ENCODE results near the gene PTPN1.
"Not testable (repeated sequence)": the region's sequence is repeated elsewhere in the genome, so short reads cannot be mapped to it uniquely, and the experiment has no call there.

Gene PTPN1

DNA sequence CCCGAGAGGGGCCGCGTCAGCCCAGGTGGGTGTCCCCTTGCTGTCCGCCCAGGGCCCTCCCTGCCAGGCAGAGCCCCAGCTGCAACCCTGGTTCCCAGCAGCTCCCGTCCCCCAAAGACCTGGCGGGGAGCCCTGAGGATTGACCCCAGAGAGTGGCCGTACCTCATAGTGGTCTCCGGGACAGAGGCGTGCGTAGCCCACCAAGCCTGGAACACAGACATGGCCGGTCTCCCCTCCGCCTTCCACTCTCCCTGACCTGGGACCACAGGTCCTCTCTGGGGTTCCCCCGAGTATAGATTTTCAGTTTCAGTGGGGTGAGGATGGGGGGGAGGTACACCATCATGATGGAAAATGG, 98.5 kb downstream of the PTPN1 start:
- no peak for DNase-seq (ENCODE audit: low read depth, low spot score)

DNA sequence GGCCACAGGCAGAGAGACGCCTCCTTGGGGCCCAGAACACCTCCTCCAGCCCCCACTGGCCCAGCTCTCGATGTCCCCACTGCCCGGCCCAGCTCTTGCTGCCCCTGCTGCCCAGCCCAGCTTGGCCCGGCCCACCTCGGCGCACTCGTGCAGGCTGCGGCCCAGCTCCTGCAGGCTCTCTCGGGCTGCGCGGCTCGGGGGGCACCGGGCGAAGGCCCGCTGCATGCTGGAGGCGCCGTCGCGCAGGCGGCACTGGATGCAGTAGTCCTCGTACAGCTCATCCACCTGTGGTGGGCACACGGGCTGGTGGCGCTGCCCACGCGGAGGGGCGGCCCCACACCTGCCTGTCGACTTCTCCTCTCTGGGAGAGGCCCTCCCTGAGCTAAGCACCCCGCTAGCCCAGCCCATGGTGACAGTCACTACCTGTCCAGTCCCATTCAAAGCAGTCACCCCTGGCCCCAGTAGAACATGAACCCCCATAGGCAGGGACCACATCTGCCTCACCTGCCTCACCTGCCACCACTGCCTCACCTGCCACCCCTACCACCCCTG, 99.3 kb downstream of the PTPN1 start:
- DNase-seq (ENCODE audit: low read depth, low spot score), result no peak

DNA sequence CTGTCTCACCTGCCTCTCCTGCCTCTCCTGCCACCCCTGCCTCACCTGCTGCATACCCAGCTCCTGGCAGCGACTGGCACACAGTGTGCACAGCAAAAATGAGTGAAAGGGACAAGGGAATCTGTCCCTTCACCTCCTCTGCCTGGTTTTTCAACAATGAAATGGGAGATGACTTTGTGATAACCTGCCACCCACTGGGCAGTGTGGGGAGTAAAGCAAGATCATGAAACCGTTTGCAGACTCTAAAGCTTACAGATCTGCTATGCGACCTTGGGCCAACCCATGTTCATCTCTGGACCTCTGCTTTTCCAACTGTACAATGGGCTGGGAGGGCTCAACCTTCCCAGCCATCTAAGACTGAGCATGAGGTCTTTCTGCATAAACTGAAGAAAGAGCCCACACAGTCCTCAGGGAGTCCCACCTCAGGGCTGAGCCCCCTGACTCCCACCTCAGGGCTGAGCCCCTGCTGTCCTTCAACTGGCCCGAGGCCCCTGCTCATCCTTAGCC, 100.1 kb downstream of the PTPN1 start:
- DNase-seq (ENCODE audit: low read depth, low spot score), result no peak

DNA sequence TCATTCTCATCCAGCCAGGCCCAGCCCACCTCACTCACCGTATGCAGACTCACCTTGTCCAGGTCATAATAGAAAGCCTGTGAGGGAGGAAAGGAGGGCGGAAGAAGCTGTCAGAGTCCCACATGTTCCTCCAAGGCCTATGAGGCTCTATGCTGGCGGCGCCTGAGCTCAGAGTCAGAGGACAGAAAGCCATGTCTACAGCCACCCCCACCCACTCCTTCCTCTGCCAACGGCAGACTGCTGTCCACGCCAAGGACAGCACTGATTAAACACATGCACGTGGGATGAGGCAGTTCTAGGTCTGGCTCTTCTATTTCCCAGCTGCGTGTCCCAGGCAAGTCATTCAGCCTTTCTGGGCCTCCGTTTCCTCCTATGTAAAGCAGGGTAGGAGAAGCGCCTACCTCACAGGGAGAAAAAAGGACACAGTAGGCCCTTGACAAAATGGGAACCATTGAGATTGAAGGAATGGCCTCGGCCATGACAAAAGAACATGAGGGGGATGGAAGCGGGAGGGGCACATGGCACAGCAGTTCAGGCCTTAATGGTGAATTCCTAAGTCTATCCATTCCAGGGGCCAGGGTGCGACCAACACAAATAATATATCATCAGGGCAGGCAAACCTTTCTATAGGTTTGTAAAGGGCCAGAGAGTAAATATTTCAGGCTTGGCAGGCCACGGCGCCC, 101.1 kb downstream of the PTPN1 start:
- DNase-seq (ENCODE audit: low read depth, low spot score), result no peak

DNA sequence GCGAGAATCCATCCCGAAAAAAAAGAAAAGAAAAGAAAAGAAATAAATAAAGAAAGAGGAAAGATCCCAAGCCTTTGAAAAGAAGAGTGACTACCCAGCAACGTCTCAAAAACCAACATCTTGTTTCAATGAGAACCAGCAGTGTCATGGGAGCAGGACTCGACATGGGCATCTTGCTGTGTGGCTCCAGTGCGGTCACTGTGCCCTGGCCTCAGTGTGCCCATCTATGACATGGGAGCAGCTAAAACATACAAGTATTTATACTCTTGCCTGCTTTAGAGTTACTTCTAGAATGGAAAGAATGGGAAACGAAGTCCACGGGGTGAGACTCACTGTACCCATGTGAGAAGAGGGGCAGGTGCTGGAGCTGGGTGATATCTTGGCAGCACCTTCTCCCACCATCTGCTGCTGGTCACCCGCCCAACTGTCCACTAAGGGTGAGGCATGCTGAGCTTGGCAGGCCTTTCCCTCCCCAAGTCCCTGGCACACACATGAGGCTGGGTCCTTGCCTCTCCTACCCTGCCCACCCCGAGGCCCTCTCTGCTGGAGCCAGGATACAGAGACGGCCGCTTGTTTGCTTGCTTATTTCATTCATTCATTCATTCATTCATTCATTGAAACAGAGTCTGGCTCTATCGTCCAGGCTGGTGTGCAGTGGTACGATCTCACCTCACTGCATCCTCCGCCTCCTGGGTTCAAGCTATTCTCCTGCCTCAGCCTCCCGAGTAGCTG, 103.4 kb downstream of the PTPN1 start:
- no peak for DNase-seq (ENCODE audit: low read depth, low spot score)

DNA sequence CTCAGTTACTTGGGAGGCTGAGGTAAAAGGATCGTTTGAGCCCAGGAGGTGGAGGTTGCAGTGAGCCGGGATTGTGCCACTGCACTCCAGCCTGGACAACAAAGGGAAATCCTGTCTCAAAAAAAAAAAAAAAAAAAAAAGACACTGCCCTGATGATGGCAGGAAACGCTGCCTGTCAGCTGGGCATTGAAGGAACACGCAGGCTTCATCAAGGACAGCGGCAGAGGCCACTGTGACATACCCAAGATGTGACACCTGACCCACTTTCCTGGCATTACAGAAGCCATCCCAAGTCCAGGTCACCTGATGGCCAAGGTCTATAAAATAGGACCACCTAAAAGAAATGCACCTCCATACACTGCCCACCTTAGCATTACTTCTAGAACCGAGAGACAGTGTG, 105.2 kb downstream of the PTPN1 start:
- no peak for DNase-seq (ENCODE audit: low read depth, low spot score)

DNA sequence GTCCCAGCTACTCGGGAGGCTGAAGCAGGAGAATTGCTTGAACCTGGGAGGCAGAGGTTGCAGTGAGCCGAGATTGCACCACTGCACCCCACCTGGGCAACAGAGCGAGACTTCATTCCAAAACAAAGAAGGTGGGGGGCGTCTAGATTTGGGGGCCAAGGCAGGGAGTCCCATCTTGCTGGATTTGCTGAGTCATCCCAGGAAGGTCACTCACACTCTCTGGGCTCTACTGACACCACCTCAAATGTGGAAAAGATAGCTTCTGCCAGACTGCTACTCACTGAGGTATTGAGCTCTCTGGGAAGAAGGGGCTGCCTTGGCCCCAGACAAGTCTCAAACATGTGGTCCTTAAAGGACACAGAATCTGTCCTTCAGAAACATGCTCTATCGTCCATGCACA, 106.8 kb downstream of the PTPN1 start:
- DNase-seq (ENCODE audit: low read depth, low spot score), result no peak

DNA sequence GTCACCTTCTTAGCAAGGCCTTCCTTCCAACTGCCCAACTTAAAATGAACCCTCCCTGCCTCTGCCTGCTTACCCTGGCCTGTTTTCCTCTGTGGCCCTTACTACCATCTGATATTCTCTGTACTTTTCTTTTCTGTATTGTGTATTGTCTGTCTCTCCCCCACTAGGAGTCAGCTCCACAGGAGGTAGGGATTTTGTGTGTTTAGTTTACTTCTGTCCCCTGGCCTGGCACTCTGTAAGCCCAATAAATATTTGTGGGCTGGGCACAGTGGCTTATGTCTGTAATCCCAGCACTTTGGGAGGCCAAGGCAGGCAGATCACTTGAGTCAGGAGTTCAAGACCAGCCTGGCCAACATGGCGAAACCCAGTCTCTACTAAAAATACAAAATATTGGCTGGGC, 108.4 kb downstream of the PTPN1 start:
- DNase-seq (ENCODE audit: low read depth, low spot score), result no peak

DNA sequence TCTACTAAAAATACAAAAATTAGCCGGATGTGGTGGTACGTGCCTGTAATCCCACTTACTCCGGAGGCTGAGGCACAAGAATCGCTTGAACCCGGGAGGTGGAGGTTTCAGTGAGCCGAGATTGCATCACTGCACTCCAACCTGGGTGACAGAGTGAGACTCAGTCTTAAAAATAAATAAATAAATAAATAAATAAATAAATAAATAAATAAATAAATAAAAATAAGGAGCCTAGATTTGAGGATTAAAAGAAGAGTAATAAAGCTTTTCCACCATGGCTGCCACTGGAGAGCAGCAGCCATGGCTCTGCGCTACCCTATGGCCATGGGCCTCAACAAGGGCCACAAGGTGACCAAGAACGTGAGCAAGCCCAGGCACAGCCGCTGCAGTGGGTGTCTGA, 110.3 kb downstream of the PTPN1 start:
- not testable (repeated sequence) for DNase-seq (ENCODE audit: low read depth, low spot score)

DNA sequence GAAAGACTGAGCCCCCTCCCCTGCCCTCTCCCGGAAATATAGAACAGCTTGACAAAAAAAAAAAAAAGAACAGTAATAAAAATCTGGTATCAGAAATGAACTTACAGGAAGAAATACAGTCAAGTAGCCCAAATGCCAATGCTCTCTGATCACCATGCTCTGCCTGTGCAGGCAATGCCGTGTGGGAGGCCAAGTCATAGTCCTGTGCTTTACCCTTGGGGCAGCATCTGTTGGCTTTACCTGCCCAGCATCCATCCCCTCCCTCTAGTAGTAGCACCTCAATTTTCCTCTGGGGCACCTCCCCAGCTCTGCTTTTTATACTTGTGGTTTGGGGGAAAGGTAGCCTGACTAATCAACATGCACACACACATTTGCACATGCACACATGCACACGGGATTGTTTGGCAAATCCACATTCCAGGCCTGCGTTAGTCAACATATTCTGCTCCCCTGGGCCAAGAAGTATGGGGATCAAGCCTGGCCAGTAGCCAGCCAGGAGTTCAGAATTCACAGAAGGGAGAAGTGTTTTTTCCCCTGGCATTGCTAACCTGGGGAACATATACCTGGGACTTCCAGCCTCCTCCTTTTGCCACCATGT, 111.0 kb downstream of the PTPN1 start:
- no peak for DNase-seq (ENCODE audit: low read depth, low spot score)

DNA sequence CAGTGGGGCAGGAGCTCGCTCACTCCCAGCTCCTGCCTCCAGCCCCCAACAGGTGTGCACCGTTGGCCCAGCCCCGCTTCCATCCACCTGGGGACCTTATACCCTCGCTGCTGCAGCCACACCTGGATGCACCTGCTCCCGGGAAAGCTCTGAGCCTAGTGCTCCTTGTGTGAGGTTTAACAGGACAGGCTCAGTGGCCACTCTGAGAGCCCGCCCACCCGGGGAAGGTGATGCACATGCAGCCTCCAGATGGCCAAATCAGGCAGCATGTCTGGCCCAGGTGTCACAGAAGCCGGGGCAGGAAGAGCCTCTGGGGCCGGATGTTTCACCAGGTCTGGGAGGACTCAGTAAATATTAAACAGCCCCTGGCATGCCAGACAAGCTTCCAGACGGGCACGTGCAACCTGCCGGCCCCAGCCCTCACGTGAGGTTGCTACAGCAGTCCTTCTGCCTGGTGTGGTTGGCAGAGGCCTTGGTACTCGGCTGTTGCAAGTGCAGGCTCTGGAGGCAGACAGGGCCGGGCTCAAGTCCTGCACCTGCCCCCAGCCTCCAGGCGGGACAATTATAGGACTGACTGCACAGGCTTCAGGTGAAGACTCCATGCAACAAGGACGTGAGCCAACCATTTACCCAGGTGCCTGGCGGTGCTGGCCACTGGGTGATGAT, 114.3 kb downstream of the PTPN1 start:
- DNase-seq (ENCODE audit: low read depth, low spot score), result no peak

DNA sequence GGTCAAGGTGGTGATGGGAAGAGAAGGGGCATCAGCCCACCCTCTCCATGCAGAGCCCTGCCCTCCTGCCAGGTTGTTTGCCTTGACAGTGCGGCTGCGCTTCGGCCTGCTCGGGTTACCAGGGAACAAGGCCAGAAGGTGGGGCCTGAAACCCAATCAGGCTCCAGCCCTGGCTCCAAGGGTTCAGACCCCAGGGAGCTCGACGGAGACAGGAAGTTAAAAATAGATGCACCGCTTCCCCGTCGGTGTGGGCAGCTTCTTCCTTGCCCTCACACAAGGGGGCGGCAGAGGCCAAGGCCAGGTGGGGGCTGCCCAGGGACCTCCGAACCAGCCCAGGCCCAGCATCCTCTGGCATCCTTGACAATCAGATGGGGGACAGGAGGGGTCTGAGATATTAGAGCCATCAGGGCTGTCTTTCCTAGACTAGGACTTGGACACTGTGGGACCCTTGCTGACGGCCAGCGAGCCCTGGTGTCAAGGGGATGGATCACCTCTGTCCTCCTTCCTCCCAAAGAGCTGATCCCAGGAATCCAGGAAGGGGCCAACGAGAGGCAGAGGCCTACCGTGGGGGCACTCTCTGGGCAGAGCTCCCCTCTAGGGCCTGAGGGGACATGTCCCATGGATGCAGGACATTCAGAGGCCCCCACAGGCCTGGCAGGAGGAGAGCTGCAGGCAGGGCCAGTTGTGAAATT, 115.9 kb downstream of the PTPN1 start:
- peak; percentile 93 for DNase-seq (ENCODE audit: low read depth, low spot score)

DNA sequence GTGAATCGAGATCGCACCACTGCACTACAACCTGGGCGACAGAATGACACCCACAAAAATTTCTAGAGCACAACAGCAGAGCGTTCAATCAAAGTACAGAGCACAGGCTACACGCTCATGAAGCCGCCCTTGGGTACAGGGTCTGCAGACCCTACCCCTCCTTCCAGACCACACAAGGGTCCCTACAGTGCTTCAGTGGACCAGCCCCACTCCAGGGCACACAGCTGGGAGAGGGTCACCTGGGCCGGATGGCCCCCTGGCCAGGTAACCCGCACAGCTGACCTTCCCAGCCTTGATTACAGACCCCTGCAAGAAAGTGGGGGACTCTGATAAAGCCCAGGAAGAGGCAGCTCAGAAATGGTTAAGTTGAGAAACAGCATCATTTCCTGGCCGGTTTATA, 117.6 kb downstream of the PTPN1 start:
- DNase-seq (ENCODE audit: low read depth, low spot score), result no peak

DNA sequence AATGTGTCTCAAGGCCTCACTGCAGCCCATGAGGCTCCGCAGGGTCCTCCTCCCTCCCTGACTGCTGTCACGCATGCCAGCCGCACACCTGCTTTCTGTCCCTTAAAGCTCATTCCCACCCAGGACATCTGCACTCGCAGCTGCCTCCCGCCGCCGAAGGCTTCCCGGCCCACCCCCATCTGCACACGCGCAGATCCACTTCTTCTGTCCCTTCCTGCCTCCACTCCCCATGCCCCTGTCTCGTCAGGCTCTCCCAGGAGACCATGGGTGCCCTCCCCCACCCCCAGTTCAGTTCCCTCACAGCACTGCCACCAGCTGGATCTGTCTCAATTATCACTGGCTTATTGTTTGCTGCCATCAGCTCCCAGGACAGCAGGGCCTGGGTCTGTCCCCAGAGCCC, 118.1 kb downstream of the PTPN1 start:
- no peak for DNase-seq (ENCODE audit: low read depth, low spot score)

DNA sequence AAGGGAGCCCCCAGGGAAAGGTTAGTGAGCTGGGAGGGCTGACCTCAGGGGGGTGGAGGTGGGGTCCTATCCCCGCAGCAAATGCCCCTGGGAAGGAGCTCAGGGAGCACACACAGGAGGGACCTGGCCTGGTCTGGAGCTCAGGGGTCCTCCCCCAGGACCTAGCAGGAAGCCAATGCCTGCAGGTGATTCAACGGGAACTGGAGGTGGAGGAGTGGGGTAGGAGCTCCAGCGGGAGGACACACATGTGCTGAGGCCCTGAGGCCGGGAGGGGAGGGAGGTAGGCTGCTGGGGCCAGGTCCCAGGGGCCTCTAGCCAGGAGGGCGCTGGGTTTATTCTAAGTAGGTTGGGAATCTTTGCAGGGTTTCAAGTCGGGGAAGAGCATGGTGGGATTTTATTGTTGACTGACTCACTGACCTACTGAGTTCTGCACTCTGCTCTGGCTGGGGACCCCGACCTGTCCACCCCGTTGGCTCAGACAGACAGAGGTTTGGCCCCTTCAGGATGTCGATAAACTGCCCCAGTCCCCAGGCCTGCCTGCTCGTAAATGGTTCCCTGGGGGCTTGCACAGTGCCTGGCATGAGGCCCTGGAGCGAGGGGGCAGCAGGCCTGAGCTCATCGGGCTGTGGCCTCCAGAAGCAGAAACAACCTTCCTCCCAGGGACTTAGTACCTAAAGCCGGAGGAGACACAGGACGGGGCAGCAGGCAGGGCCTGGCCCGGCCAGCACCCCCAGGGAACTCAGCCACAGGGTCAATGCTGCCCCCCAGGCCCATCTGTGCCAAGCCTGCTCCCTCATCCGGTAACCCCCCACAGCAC, 118.9 kb downstream of the PTPN1 start:
- peak; percentile 46 for DNase-seq (ENCODE audit: low read depth, low spot score)

DNA sequence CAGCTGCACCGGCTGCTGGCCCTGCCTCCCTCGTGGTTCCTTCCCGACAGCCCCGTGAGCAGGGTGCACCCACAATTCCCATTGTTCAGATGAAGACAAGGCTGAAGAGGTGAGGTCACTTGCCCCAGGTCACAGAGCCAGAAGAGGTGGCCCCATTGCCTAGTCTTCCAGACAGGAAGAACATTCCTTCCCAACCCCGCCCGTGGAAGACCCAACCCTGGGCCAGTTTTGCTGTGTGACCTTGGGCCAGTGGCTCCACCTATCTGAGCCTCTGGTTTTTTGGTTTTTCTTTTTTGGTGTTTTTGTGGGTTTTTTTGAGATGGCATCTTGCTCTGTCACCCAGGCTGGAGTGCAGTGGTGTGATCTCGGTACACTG, 119.5 kb downstream of the PTPN1 start:
- no peak for DNase-seq (ENCODE audit: low read depth, low spot score)

DNA sequence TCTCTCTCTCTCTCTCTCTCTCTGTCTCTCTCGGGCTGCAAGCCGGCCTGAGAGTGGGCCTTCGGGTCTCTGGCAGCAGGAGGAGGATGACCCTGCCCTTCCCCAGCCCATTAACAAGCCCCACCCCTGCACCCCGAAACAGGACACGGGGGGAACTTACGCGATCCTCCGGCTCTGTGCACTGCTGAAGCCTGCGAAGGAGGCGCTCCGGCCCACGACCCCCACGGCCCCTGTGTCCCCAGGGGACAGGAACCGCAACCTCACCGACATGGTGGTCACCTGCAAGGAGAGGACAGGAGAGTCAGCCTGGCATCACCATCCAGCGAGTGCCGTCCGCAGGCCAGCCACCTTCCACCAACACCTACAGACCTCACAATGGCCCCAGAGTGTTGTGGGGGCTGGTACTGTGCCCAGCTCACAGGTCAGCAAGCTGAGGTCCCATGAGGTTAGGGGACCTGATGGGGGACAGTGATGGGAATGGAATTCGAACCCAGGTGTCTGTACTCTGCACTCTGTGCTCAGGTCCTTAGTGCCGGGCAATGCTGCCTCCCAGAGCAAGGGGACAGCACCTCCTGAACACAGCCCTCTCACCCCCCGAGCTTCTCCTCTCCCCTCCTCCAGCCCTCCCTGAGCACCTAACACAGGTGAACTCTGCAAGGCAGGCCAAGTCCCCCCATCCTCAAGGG, 120.5 kb downstream of the PTPN1 start:
- DNase-seq (ENCODE audit: low read depth, low spot score), result no peak

DNA sequence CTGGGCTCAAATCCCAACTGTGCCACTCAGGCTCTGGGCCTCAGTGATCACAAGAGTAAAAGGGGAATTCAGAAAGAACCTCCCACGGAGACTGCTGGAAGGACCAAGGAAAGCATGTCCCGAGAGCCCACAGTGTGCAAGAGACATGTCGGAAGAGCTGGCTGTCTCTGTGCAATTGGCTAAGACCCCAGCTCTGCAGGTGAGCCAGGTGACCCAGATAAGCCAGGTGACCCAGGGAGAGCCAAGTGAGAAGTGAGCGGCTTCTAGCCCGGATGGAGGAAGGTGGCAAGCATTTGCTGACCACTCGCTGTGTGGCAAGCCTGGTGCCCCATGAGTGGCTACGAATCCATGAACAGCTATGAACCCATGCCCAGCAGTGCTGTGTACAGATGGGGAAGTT, 122.1 kb downstream of the PTPN1 start:
- DNase-seq (ENCODE audit: low read depth, low spot score), result no peak

DNA sequence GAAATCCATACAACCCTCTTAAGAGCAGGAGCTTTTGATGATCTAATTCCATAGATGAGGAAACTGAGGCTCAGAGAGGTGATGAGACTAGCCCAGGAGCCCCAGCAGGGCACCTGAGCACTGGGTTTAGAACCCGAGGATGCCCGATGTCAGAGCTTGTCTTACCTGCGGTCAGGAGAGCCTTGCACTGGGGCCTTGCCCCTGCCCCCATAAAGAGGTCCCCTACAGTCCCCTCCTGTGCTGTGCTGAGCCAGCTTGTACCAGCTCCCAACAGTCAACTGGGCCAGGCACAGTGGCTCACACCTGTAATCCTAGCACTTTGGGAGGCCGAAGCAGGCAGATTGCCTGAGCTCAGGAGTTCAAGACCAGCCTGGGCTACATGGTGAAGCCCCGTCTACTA, 122.5 kb downstream of the PTPN1 start:
- DNase-seq (ENCODE audit: low read depth, low spot score), result no peak

DNA sequence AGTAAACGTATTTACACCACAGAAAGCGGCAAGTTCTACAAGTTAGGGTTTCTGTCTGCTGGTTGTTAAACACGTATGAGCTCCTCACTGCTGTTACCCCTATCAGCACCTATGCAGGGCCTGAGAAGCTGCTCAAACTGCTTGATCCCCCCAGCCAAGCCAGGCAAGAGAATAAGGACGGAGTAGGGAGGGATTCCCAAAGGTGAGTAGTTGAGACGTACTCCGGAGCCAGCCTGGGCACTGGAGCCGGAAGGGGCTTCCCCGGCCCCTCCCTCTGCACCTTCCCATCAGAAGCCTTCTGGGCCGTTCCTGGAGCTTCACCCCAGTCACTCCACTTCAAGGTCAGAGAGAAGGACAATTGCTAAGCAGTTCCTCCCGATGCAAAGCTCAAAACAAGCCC, 123.2 kb downstream of the PTPN1 start:
- no peak for DNase-seq (ENCODE audit: low read depth, low spot score)
